ENCODE measurements around the gene S100A11. TPM values are rescaled to one million over a fixed set of nuclear protein-coding genes. Genes with fewer than 3 reads are reported as not detected.

S100A11 gene
- total and polyA plus RNA-seq, 2 donors (not counting 1 experiment from before 2014, with no cell fraction given) = 26.2 to 31.4 TPM

GRCh38 chr1:152044386-152044785 is 7.6 kb upstream of the S100A11 start:
- no peak for TF ChIP-seq EZH2 (IDR thresholded peaks at IDR 0.05; ENCODE audit: borderline replicate concordance, insufficient read depth, low read depth, low read length, poor library complexity, severe bottlenecking)
- TF ChIP-seq CTCF (IDR thresholded peaks at IDR 0.05) = no peak
- no CpG with 5 or more reads among the region's 3 CpGs for WGBS (ENCODE audit: insufficient coverage)
- no peaks in the 10 kb centered on the region for H3K9me3 Mint-ChIP-seq (ENCODE audit: insufficient read depth)

GRCh38 chr1:152043870-152044269 is 7.1 kb upstream of the S100A11 start:
- no peak overlapping the region for H3K27ac Mint-ChIP-seq
- no peak overlapping the region for H3K4me3 Mint-ChIP-seq
- no peak for DNase-seq
- Histone ChIP-seq H3K4me3 (ENCODE audit: control extremely low read depth in 1 of 5, extremely low read depth in 1 of 5, insufficient read depth in 1 of 5, low read depth in 2 of 5, low read length in 4 of 5) (no peak overlapping the region), H3K27me3 (replicated peaks in 1 of 4; ENCODE audit: control extremely low read depth in 1 of 4, control insufficient read depth in 3 of 4, insufficient read depth in 4 of 4, low read length in 3 of 4) (peaks cover 0 to 6% (median 2%) of the 10 kb centered on the region in 4 experiments), H3K27ac (ENCODE audit: low read length in 2 of 2) (no peak overlapping the region), H3K4me1 (ENCODE audit: control insufficient read depth in 2 of 2, insufficient read depth in 2 of 2, low read length in 2 of 2) (peaks cover 17 to 19% of the 10 kb centered on the region in 2 donors), H3K36me3 (replicated peaks in 1 of 2; ENCODE audit: control extremely low read depth in 1 of 2, control insufficient read depth in 1 of 2, extremely low read depth in 1 of 2, insufficient read depth in 2 of 2, low read length in 1 of 2) (no peaks in the 10 kb centered on the region), H2AFZ (ENCODE audit: insufficient read depth, low read depth, low read length, poor library complexity, severe bottlenecking) (no peak overlapping the region), H4K20me1 (ENCODE audit: control insufficient read depth, insufficient read depth, low read length, poor library complexity, severe bottlenecking) (no peaks in the 10 kb centered on the region), H3K9ac (ENCODE audit: low read length) (no peak overlapping the region), H3K79me2 (ENCODE audit: control insufficient read depth, insufficient read depth, low read length) (no peaks in the 10 kb centered on the region), H3K4me2 (replicated peaks; ENCODE audit: low read depth, low read length, poor library complexity, severe bottlenecking) (no peak overlapping the region), H3K9me3 (ENCODE audit: control extremely low read depth in 1 of 3, control insufficient read depth in 2 of 3, insufficient read depth in 1 of 3, low read length in 2 of 3) (peaks cover 0 to 8% (median 0%) of the 10 kb centered on the region in 3 donors)
- intact Hi-C loops (cut with micrococcal nuclease) = no loop called here
- CTCF ChIA-PET = interaction anchor here (0.7 to 2.7 kb wide), 3 partner anchors 9 to 414 kb away, joined by 3 to 11 read pairs (median 3); no protein-coding TSS in a partner anchor
- POLR2A ChIA-PET = no interaction called here
- no peak for ATAC-seq (ENCODE audit: low read depth)
- no peaks in the 10 kb centered on the region for H3K27me3 Mint-ChIP-seq
- 92% methylated on average over 2 of the region's 5 CpGs for WGBS (ENCODE audit: insufficient coverage)
- no peak for TF ChIP-seq CTCF (IDR thresholded peaks at IDR 0.05)
- H3K9me3 Mint-ChIP-seq (ENCODE audit: insufficient read depth) = no peaks in the 10 kb centered on the region
- peaks cover 14% of the 10 kb centered on the region for H3K4me1 Mint-ChIP-seq

More at GRCh38 chr1:152044386-152044785, 7.6 kb upstream of the S100A11 start:
- no peaks in the 10 kb centered on the region for H3K79me2 ChIP-seq (ENCODE audit: control insufficient read depth, insufficient read depth, low read length)
- Mint-ChIP-seq H3K4me1 (peaks cover 14% of the 10 kb centered on the region), H3K4me3 (no peak overlapping the region), H3K27me3 (no peaks in the 10 kb centered on the region), H3K27ac (no peak overlapping the region)
- H3K4me1 ChIP-seq (ENCODE audit: control insufficient read depth in 2 of 2, insufficient read depth in 2 of 2, low read length in 2 of 2) = peaks cover 17 to 19% of the 10 kb centered on the region in 2 donors
- no peak overlapping the region for H3K9ac ChIP-seq (ENCODE audit: low read length)
- ChIA-PET POLR2A (no interaction called here), CTCF (interaction anchor here (0.7 to 2.7 kb wide), 3 partner anchors 10 to 414 kb away, joined by 3 to 11 read pairs (median 3); no protein-coding TSS in a partner anchor)
- H4K20me1 ChIP-seq (ENCODE audit: control insufficient read depth, insufficient read depth, low read length, poor library complexity, severe bottlenecking) = no peaks in the 10 kb centered on the region
- intact Hi-C loops (cut with micrococcal nuclease) = no loop called here
- peaks cover 0 to 6% (median 2%) of the 10 kb centered on the region in 4 experiments for H3K27me3 ChIP-seq (replicated peaks in 1 of 4; ENCODE audit: control extremely low read depth in 1 of 4, control insufficient read depth in 3 of 4, insufficient read depth in 4 of 4, low read length in 3 of 4)
- H3K4me3 ChIP-seq (ENCODE audit: control extremely low read depth in 1 of 5, extremely low read depth in 1 of 5, insufficient read depth in 1 of 5, low read depth in 2 of 5, low read length in 4 of 5) = no peak overlapping the region
- peaks cover 0 to 8% (median 0%) of the 10 kb centered on the region in 3 donors for H3K9me3 ChIP-seq (ENCODE audit: control extremely low read depth in 1 of 3, control insufficient read depth in 2 of 3, insufficient read depth in 1 of 3, low read length in 2 of 3)
- H3K27ac ChIP-seq (ENCODE audit: low read length in 2 of 2) = no peak overlapping the region
- no peaks in the 10 kb centered on the region for H3K36me3 ChIP-seq (replicated peaks in 1 of 2; ENCODE audit: control extremely low read depth in 1 of 2, control insufficient read depth in 1 of 2, extremely low read depth in 1 of 2, insufficient read depth in 2 of 2, low read length in 1 of 2)
- ATAC-seq (ENCODE audit: low read depth) = no peak
- no peak overlapping the region for H3K4me2 ChIP-seq (replicated peaks; ENCODE audit: low read depth, low read length, poor library complexity, severe bottlenecking)
- no peak for DNase-seq
- no peak overlapping the region for H2AFZ ChIP-seq (ENCODE audit: insufficient read depth, low read depth, low read length, poor library complexity, severe bottlenecking)
